GM12801 (cell line): Measurements from ENCODE around the gene EME2.

ENCODE experiments used
- CTCF ChIP-seq: IDR thresholded peaks from one replicate; pipeline ENCODE4 v1.5.1; 2011; ENCODE audit warnings: control low read depth; ENCODE audit not compliant: insufficient read length; ENCODE audit errors: extremely low read depth

Gene EME2

GRCh38 chr16:1747934-1748333, 24.7 kb upstream of the EME2 start:
- TF ChIP-seq CTCF: no peak

DNA sequence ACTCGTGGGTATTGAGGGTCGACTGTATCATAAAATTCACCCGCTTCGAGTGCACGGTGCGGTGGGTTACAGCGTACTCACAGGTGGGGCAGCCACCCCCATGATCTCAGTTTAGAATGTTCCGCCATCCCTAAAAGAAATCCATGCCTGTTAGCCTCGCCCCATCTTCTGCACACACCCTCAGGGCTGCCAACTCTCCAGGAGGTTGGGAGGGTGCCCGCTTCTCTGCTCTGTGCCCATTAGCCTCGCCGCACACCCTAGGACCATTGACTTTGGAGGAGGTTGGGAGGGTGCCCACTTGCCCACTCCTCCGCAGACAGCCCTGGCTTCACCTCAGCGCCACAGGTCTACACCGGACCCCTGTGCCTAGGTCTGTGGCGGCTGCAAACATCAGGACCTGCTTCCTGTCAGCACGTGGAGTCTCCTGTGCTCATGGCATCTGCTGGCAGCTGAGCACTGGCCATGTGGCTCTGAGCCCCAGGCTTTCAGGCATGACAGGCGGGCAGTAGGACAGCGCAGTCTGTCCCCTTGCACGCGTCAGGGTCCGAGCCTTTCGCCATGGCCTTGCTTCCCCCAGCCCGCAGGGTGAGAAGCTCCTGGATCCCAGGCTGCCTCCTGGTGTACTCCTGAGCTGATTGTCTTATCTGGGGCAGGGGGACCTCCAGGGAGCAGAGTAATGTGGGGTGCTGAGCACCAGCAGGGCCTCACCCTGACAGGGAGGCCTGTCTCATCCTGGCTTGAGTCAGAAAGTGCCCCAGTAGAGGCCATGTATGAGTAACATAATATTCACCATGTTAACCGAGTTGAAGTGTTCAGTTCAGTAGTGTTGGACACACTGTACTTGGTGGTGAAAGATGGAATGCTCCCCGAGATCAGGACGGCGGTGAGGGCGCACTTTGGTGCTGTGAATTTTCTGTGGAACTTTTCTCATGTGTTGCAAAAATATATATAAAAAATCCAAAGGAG, 23.2 kb upstream of the EME2 start:
- no peak for TF ChIP-seq CTCF

DNA sequence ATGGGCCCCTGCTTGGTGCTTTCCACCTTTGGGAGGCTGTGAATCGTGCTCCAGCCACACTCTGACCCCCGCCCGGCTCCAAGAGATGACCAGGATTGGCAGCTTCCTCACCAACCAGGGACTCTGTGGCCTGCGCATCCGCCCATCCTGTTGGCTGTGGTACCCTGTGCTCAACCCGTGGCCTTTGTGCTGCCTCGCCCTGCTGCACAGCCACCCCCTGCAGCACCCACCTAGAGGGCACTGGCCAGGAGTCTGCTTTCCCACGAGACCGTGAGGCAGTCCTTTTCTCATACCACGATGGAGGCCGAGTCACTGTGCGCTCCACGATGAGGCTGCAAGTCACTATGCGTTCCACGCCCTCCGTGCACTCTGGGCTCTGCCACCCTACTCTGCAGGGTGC, 20.7 kb upstream of the EME2 start:
- no peak for TF ChIP-seq CTCF

- TF ChIP-seq CTCF: no peak
Observed at GRCh38 chr16:1752853-1753252, 19.8 kb upstream of the EME2 start.

DNA sequence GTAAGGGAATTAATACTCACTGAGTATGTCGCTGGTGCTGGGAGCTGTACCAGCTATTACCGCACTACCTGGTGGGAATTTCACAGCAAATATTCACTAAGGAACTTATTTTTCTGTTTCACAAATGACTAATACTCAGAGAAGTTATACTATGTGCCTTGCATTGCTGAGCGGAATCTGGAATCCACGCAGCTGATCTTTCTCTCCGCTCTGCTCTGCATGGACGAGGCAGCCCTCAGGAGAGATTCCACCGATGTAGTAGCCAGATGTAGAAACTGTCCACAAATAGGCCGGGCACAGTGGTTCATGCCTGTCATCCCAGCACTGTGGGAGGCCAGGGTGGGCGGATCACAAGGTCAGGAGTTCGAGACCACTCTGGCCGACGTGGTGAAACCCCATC, 18.4 kb upstream of the EME2 start:
- no peak for TF ChIP-seq CTCF

DNA sequence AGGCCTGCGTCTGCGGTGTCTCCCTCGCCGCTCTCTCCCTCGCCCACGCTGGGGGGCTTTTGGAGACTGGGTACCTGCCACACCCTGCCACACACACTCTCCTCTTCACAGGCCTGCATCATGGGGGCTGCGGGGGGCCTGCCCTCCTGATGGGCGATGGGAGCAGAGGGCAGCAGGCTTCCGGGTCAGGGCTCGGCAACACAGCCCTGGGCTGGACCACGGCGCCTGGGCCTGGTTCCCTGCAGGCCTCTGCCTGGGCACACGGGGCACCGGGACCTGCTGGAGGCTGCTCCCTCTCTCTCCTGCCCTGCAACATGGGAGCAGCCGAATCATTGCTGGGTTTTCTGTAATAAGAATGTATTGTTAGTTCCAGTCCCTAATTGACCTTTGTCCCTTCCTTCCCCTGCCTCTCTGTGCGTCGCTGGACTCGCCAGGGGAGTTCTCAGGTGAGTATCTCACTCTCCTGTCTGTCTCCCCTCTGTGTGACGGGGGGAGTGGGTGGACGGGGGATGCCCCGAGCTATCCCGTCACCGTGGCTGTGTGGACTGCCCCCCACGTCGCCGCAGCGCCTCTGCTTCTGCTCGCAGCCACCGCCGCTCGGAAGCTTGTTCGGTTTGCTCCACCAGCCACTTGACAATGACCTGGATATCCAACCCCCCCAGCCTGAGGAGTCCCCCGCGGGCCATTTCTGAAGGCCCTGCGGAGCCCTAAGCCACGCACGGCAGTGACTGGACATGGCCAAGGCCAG, 14.7 kb upstream of the EME2 start:
- TF ChIP-seq CTCF: no peak

DNA sequence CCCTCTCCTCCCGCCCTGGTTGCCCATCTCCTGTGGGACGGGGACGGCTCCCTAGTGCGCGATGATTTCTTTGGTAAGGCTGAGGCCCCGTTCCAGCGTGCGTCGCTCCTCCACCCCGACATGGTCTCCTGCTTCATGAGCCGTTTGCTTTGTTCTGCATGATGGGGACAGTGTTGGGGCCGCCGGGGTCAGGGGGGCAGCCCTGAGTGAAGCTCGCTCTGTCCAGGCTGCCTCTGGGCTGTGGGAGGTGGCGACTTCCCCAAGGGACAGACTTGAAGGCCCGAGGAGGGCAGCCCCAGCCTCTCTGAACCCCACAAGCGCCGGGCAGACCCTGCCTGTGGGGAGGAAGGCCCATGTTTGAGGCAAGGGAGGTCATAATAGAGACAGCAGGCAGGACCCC, 13.7 kb upstream of the EME2 start:
- no peak for TF ChIP-seq CTCF
